ENCODE results near the gene KTN1. TPM values are rescaled to one million over a fixed set of nuclear protein-coding genes. Genes with fewer than 3 reads are reported as not detected.

KTN1 gene
- total RNA-seq, 2 experiments from 2014 or later, result 59.9 to 68.4 TPM

DNA sequence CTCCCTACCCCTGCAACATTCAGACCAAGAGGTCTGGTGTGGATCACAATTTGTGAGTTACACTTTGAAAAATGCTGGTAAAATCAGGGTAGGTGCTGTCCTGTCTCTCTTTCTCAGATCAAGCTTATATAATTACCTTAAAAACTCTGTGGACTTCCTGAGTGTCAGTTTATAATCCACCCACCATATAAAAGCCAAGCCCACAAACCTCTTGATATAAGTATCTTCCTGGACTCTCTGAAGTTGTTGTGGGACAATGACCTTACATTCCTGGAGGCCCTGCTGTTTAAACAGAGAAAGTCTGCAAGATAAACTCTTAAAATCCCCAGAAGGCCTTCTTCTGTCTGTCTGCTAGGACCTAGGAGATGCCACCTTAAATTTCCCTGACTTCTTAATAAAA lies 11.4 kb upstream of the KTN1 start:
- ChIA-PET POLR2A (no interaction called here), CTCF (no interaction called here)
- no peak overlapping the region for H3K27ac ChIP-seq (ENCODE audit: low read depth in 1 of 2, low read length in 2 of 2)
- H3K27ac Mint-ChIP-seq, result no peak overlapping the region
- no peaks in the 10 kb centered on the region for H3K27me3 Mint-ChIP-seq
- peaks cover 0 to 4% of the 10 kb centered on the region in 2 experiments for H3K9me3 ChIP-seq (ENCODE audit: control insufficient read depth in 1 of 2, insufficient read depth in 1 of 2, low read length in 2 of 2)
- intact Hi-C loops (cut with DNase I, micrococcal nuclease), result no loop called here
- H3K27me3 ChIP-seq (ENCODE audit: control insufficient read depth in 1 of 2, insufficient read depth in 2 of 2, low read length in 2 of 2), result no peaks in the 10 kb centered on the region
- DNase-seq (no peak), ATAC-seq (ENCODE audit: poor library complexity) (no peak)
- no peaks in the 10 kb centered on the region for H3K36me3 ChIP-seq (ENCODE audit: insufficient read depth, low read length)
- H3K9me3 Mint-ChIP-seq, result no peaks in the 10 kb centered on the region
- TF ChIP-seq, protein P1, sequence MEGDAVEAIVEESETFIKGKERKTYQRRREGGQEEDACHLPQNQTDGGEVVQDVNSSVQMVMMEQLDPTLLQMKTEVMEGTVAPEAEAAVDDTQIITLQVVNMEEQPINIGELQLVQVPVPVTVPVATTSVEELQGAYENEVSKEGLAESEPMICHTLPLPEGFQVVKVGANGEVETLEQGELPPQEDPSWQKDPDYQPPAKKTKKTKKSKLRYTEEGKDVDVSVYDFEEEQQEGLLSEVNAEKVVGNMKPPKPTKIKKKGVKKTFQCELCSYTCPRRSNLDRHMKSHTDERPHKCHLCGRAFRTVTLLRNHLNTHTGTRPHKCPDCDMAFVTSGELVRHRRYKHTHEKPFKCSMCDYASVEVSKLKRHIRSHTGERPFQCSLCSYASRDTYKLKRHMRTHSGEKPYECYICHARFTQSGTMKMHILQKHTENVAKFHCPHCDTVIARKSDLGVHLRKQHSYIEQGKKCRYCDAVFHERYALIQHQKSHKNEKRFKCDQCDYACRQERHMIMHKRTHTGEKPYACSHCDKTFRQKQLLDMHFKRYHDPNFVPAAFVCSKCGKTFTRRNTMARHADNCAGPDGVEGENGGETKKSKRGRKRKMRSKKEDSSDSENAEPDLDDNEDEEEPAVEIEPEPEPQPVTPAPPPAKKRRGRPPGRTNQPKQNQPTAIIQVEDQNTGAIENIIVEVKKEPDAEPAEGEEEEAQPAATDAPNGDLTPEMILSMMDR (IDR thresholded peaks at IDR 0.05), result no peak
- no peak overlapping the region for H3K4me3 ChIP-seq (ENCODE audit: low read length)
- no peak overlapping the region for H3K4me3 Mint-ChIP-seq
- no peaks in the 10 kb centered on the region for H3K4me1 ChIP-seq (ENCODE audit: insufficient read depth, low read length)
- H3K4me1 Mint-ChIP-seq (ENCODE audit: low read depth), result no peaks in the 10 kb centered on the region
- H3K36me3 Mint-ChIP-seq (ENCODE audit: low read depth), result no peaks in the 10 kb centered on the region

DNA sequence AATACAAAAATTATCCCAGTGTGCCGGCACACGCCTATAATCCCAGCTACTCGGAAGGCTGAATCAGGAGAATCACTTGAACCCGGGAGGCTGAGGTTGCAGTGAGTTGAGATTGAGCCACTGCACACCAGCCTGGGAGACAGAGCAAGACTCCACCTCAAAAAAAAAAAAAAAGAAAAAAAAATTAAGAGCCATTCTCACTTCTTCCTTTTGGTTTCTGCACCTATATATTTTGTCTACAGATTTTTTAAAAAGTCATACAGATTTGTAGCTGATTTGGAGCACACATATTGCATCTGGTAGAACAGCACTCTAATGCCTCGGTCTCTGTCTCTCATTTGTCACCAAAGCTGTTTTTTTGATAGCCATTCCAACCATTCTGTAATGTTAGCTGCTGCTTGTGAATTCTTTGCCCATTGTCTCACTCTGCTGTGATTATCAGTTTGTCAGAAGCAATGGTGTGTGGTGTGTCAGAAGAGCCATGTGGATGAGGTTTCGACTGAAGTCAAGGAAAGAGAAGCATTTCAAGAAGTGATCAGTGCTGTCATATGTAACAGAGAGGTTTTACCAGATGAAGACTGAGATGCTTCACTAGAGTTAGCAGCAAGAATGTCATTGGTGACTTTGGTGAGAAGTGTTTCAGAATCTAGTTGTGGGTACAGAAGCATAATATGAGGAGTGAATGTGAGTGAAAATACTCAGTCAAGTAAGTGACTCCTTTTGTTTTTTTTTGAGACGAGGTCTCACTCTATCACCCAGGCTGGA lies 8.7 kb upstream of the KTN1 start:
- DNase-seq (no peak), ATAC-seq (ENCODE audit: poor library complexity) (no peak)
- H3K27ac ChIP-seq (ENCODE audit: low read depth in 1 of 2, low read length in 2 of 2), result no peak overlapping the region
- no peaks in the 10 kb centered on the region for H3K9me3 ChIP-seq (ENCODE audit: control insufficient read depth in 1 of 2, insufficient read depth in 1 of 2, low read length in 2 of 2)
- no peak overlapping the region for H3K4me3 Mint-ChIP-seq
- H3K27me3 ChIP-seq (ENCODE audit: control insufficient read depth in 1 of 2, insufficient read depth in 2 of 2, low read length in 2 of 2), result no peaks in the 10 kb centered on the region
- ChIA-PET CTCF (no interaction called here), POLR2A (no interaction called here)
- no peaks in the 10 kb centered on the region for H3K27me3 Mint-ChIP-seq
- H3K4me3 ChIP-seq (ENCODE audit: low read length), result no peak overlapping the region
- no peaks in the 10 kb centered on the region for H3K4me1 ChIP-seq (ENCODE audit: insufficient read depth, low read length)
- no peaks in the 10 kb centered on the region for H3K36me3 Mint-ChIP-seq (ENCODE audit: low read depth)
- no peak overlapping the region for H3K27ac Mint-ChIP-seq
- no peaks in the 10 kb centered on the region for H3K4me1 Mint-ChIP-seq (ENCODE audit: low read depth)
- TF ChIP-seq, protein P1 (IDR thresholded peaks at IDR 0.05), result no peak
- H3K36me3 ChIP-seq (ENCODE audit: insufficient read depth, low read length), result no peaks in the 10 kb centered on the region
- intact Hi-C loops (cut with DNase I, micrococcal nuclease), result loop anchor here in 1 of 2 experiments (10.0 kb wide), 1 partner anchor 517 kb away; the partner anchor contains the start of gene MAPK1IP1L
- H3K9me3 Mint-ChIP-seq, result no peaks in the 10 kb centered on the region

DNA sequence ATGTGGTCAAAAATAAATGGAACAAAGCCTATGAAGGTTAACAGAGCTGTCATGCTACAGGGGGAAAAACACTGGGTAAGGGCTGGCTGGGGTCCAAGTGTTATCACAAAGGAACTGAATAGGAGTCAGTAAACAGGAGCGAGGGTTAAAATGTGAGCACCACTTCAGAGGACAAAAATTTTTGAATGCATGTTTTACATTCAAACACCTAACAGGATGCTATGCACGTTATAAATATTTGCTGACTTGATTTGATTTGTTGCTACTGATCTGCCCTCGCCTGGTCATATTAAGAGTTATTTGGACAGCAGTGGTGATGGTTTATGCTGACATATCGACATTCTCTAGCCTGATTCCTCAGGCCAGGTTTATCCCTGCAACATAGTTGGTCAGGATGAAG lies 7.4 kb upstream of the KTN1 start:
- no peak for DNase-seq
- H3K27me3 Mint-ChIP-seq, result no peaks in the 10 kb centered on the region
- no peaks in the 10 kb centered on the region for H3K4me1 Mint-ChIP-seq (ENCODE audit: low read depth)

More for the DNA sequence above, 7.4 kb upstream of the KTN1 start:
- ChIA-PET CTCF (no interaction called here), POLR2A (no interaction called here)
- Histone ChIP-seq H3K27ac (ENCODE audit: low read depth in 1 of 2, low read length in 2 of 2) (no peak overlapping the region), H3K4me1 (ENCODE audit: insufficient read depth, low read length) (no peaks in the 10 kb centered on the region), H3K36me3 (ENCODE audit: insufficient read depth, low read length) (no peaks in the 10 kb centered on the region), H3K27me3 (ENCODE audit: control insufficient read depth in 1 of 2, insufficient read depth in 2 of 2, low read length in 2 of 2) (no peaks in the 10 kb centered on the region), H3K4me3 (ENCODE audit: low read length) (no peak overlapping the region), H3K9me3 (ENCODE audit: control insufficient read depth in 1 of 2, insufficient read depth in 1 of 2, low read length in 2 of 2) (no peaks in the 10 kb centered on the region)
- no peaks in the 10 kb centered on the region for H3K36me3 Mint-ChIP-seq (ENCODE audit: low read depth)
- H3K4me3 Mint-ChIP-seq, result no peak overlapping the region
- TF ChIP-seq, protein P1 (IDR thresholded peaks at IDR 0.05), result no peak
- no peak for ATAC-seq (ENCODE audit: poor library complexity)
- no peak overlapping the region for H3K27ac Mint-ChIP-seq
- no peaks in the 10 kb centered on the region for H3K9me3 Mint-ChIP-seq
- intact Hi-C loops (cut with DNase I, micrococcal nuclease), result loop anchor here in 1 of 2 experiments (10.0 kb wide), 1 partner anchor 518 kb away; the partner anchor contains the start of gene MAPK1IP1L

All from CD4-positive, alpha-beta T cell (primary cell).